ENCODE measurements around the gene GPR148. TPM values are rescaled to one million over a fixed set of nuclear protein-coding genes. Genes with fewer than 3 reads are reported as not detected.

Gene GPR148
- total and polyA plus RNA-seq, 2 donors (not counting 1 experiment from before 2014, with no cell fraction given): not detected

DNA sequence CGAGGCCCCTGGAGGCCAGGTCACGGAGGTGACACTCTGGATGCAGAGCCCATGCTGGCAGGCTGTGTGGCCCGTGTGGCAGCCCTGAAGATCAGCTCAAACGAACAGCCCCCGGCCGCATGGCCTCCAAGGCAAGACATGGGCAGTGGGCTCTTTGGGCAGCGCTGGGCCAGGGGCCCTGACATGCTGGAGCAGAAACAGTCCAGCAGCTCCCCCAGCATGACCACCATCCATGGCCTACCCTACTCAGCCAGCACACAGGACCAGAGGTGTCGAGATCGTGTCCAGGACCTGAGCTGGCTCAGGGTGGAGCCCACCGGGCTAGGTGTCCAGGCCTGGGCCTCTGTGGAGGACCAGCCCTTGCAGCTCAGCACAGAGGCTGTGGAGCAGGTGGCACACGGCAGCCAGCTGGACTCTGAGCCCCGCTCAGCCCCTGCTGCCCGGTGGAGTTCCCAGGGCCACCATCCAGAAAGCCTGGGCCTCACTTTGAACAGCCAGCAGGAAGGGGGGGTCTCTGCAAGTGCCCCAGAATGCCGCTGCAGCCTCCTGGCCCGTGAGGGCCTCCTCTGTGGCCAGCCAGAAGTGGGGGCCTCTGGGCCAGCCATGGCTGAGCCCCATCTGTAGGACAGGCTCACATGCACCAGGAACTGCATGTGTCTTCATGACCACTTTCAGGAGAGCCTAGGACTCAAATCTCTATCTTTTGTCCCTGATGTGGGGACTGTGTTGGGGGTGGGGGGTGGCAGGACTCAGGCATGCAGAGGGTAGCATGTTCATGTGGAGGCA is 35.4 kb downstream of the GPR148 start:
- Histone ChIP-seq H3K27ac (ENCODE audit: insufficient read depth, low read length) (no peak overlapping the region), H3K4me2 (ENCODE audit: extremely low read depth, insufficient read depth, low read length) (no peak overlapping the region), H3K27me3 (ENCODE audit: control insufficient read depth, insufficient read depth, low read length) (no peaks in the 10 kb centered on the region), H3K79me2 (ENCODE audit: control insufficient read depth, insufficient read depth, low read length) (no peaks in the 10 kb centered on the region), H3K4me1 (ENCODE audit: control insufficient read depth, extremely low read depth, insufficient read depth, low read length) (no peaks in the 10 kb centered on the region), H3K4me3 (replicated peaks in 1 of 4; ENCODE audit: control extremely low read depth in 1 of 4, insufficient read depth in 1 of 4, low read depth in 3 of 4, low read length in 4 of 4) (no peak overlapping the region), H3K36me3 (ENCODE audit: control insufficient read depth, insufficient read depth, low read length) (no peaks in the 10 kb centered on the region), H4K20me1 (ENCODE audit: control insufficient read depth, extremely low read depth, insufficient read depth, low read length) (no peaks in the 10 kb centered on the region), H3K9ac (ENCODE audit: insufficient read depth, low read length) (no peak overlapping the region), H3K9me3 (ENCODE audit: control insufficient read depth, insufficient read depth, low read depth, low read length) (no peaks in the 10 kb centered on the region), H2AFZ (ENCODE audit: low read length) (no peak overlapping the region)
- TF ChIP-seq EZH2 (IDR thresholded peaks at IDR 0.05; ENCODE audit: low read length, missing control alignments): no peak
- no peak for TF ChIP-seq CTCF (conservative IDR thresholded peaks at IDR 0.05 in 1 of 2, IDR thresholded peaks at IDR 0.05 in 1 of 2; ENCODE audit: low read depth in 1 of 2, low read length in 2 of 2)
- DNase-seq (ENCODE audit: low read depth in 2 of 2): no peak

DNA sequence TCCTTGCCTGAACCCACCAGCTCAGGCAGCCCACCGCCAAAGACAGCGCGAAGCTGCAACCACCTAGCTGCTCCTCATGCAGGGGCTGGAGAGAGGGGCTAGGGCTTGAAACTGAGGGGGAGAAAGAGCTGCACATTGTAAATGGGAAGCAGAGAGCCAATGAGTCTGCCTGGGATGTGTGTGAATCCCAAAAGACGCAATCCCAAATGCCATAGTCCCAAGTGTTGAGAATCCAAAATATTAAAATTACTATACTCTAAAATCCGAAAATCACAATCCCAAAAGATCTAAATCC is 35.9 kb downstream of the GPR148 start:
- no peak for TF ChIP-seq EZH2 (IDR thresholded peaks at IDR 0.05; ENCODE audit: low read length, missing control alignments)
- no peak for TF ChIP-seq CTCF (conservative IDR thresholded peaks at IDR 0.05 in 1 of 2, IDR thresholded peaks at IDR 0.05 in 1 of 2; ENCODE audit: low read depth in 1 of 2, low read length in 2 of 2)
- Histone ChIP-seq H3K9me3 (ENCODE audit: control insufficient read depth, insufficient read depth, low read depth, low read length) (no peaks in the 10 kb centered on the region), H3K4me3 (replicated peaks in 1 of 4; ENCODE audit: control extremely low read depth in 1 of 4, insufficient read depth in 1 of 4, low read depth in 3 of 4, low read length in 4 of 4) (no peak overlapping the region), H4K20me1 (ENCODE audit: control insufficient read depth, extremely low read depth, insufficient read depth, low read length) (no peaks in the 10 kb centered on the region), H3K4me2 (ENCODE audit: extremely low read depth, insufficient read depth, low read length) (no peak overlapping the region), H3K27ac (ENCODE audit: insufficient read depth, low read length) (no peak overlapping the region), H3K36me3 (ENCODE audit: control insufficient read depth, insufficient read depth, low read length) (no peaks in the 10 kb centered on the region), H2AFZ (ENCODE audit: low read length) (no peak overlapping the region), H3K27me3 (ENCODE audit: control insufficient read depth, insufficient read depth, low read length) (no peaks in the 10 kb centered on the region), H3K79me2 (ENCODE audit: control insufficient read depth, insufficient read depth, low read length) (no peaks in the 10 kb centered on the region), H3K9ac (ENCODE audit: insufficient read depth, low read length) (no peak overlapping the region), H3K4me1 (ENCODE audit: control insufficient read depth, extremely low read depth, insufficient read depth, low read length) (no peaks in the 10 kb centered on the region)
- DNase-seq (ENCODE audit: low read depth in 2 of 2): no peak

GRCh38 chr2:130765464-130765863 is 36.6 kb downstream of the GPR148 start:
- no peak for DNase-seq (ENCODE audit: low read depth in 2 of 2)
- Histone ChIP-seq H3K36me3 (ENCODE audit: control insufficient read depth, insufficient read depth, low read length) (no peaks in the 10 kb centered on the region), H3K4me3 (replicated peaks in 1 of 4; ENCODE audit: control extremely low read depth in 1 of 4, insufficient read depth in 1 of 4, low read depth in 3 of 4, low read length in 4 of 4) (no peak overlapping the region), H3K79me2 (ENCODE audit: control insufficient read depth, insufficient read depth, low read length) (no peaks in the 10 kb centered on the region), H3K4me1 (ENCODE audit: control insufficient read depth, extremely low read depth, insufficient read depth, low read length) (no peaks in the 10 kb centered on the region), H3K9me3 (ENCODE audit: control insufficient read depth, insufficient read depth, low read depth, low read length) (no peaks in the 10 kb centered on the region), H3K27me3 (ENCODE audit: control insufficient read depth, insufficient read depth, low read length) (no peaks in the 10 kb centered on the region), H2AFZ (ENCODE audit: low read length) (no peak overlapping the region), H3K4me2 (ENCODE audit: extremely low read depth, insufficient read depth, low read length) (no peak overlapping the region), H3K27ac (ENCODE audit: insufficient read depth, low read length) (no peak overlapping the region), H3K9ac (ENCODE audit: insufficient read depth, low read length) (no peak overlapping the region), H4K20me1 (ENCODE audit: control insufficient read depth, extremely low read depth, insufficient read depth, low read length) (no peaks in the 10 kb centered on the region)
- TF ChIP-seq EZH2 (IDR thresholded peaks at IDR 0.05; ENCODE audit: low read length, missing control alignments) (no peak), CTCF (conservative IDR thresholded peaks at IDR 0.05 in 1 of 2, IDR thresholded peaks at IDR 0.05 in 1 of 2; ENCODE audit: low read depth in 1 of 2, low read length in 2 of 2) (no peak)

Data from fibroblast of lung (primary cell).